Measurements from ENCODE around the gene AP5S1.

- no peak for TF ChIP-seq PATZ1 (CRISPR knock-in tag; IDR thresholded peaks at IDR 0.05; ENCODE audit: borderline replicate concordance)
- TF ChIP-seq PPARA (CRISPR knock-in tag; IDR thresholded peaks at IDR 0.05; ENCODE audit: borderline replicate concordance), result no peak
- no peak for TF ChIP-seq CREB5 (CRISPR knock-in tag; IDR thresholded peaks at IDR 0.05; ENCODE audit: low read depth)
These were observed 19.0 kb upstream of the AP5S1 start for GRCh38 chr20:3801299-3801698.
